SU-DHL-6 (cell line): ENCODE results near the gene CFAP410.

Source experiments
- H2AFZ ChIP-seq: fragments of 200-600 bp; sonication (generic); 2 replicates; pipeline ENCODE4 v1.6.1; 2014; ENCODE audit warnings: low read depth, mild to moderate bottlenecking, moderate library complexity, mixed read lengths, antibody characterized with exemption, low read length; ENCODE audit not compliant: severe bottlenecking
- H3F3A ChIP-seq: fragments of 200-600 bp; shearing (Covaris generic); 2 replicates; pipeline ENCODE4 v1.6.0; 2016; ENCODE audit warnings: antibody characterized with exemption, mild to moderate bottlenecking; ENCODE audit not compliant: insufficient read depth
- H3K27ac ChIP-seq: fragments of 200-600 bp; sonication (generic); 2 replicates; pipeline ENCODE4 v1.5.1; 2016; ENCODE audit warnings: low read depth, mild to moderate bottlenecking, low read length, moderate library complexity, mixed read lengths
- H3K27me3 ChIP-seq: fragments of 200-600 bp; sonication (generic), shearing (Covaris generic); 2 replicates; pipeline ENCODE4 v1.6.0; 2014; ENCODE audit warnings: mild to moderate bottlenecking, low read length
- H3K36me3 ChIP-seq: fragments of 200-600 bp; sonication (generic); 2 replicates; pipeline ENCODE4 v1.6.1; 2014; ENCODE audit warnings: mild to moderate bottlenecking, low read length, mixed read lengths
- H3K4me2 ChIP-seq: fragments of 300-600, 200-600 bp; shearing (Covaris generic), sonication (generic); 2 replicates; pipeline ENCODE4 v1.6.0; 2014; ENCODE audit warnings: low read length, low read depth, mild to moderate bottlenecking; ENCODE audit not compliant: poor library complexity, severe bottlenecking
- H3K4me3 ChIP-seq: fragments of 200-600 bp; sonication (generic); 2 replicates; pipeline ENCODE4 v1.5.1; 2014; ENCODE audit warnings: antibody characterized with exemption, low read length, mild to moderate bottlenecking, mixed read lengths; ENCODE audit not compliant: insufficient read depth, poor library complexity, severe bottlenecking
- H3K79me2 ChIP-seq: fragments of 200-600 bp; sonication (generic); 2 replicates; pipeline ENCODE4 v1.6.1; 2014; ENCODE audit warnings: mild to moderate bottlenecking, low read length, moderate library complexity; ENCODE audit not compliant: insufficient read depth
- H3K9ac ChIP-seq: fragments of 200-600 bp; sonication (generic); 2 replicates; pipeline ENCODE4 v1.7.0; 2014; ENCODE audit warnings: mild to moderate bottlenecking, low read length
- H3K9me2 ChIP-seq: fragments of 200-600 bp; sonication (generic); replicated peaks from 2 replicates; pipeline ENCODE4 v1.6.1; 2014; ENCODE audit warnings: low read length; ENCODE audit not compliant: insufficient read depth
- H3K9me3 ChIP-seq: fragments of 200-600 bp; sonication (generic); 2 replicates; pipeline ENCODE4 v1.6.1; 2014; ENCODE audit warnings: low read length, mixed read lengths; ENCODE audit not compliant: insufficient read depth
- H4K20me1 ChIP-seq: fragments of 200-600 bp; sonication (generic); 2 replicates; pipeline ENCODE4 v1.6.1; 2014; ENCODE audit warnings: low read depth, mild to moderate bottlenecking, antibody characterized with exemption, low read length, moderate library complexity, mixed read lengths
- EZH2phosphoT487 ChIP-seq: fragments of 200-600 bp; sonication (generic), shearing (Covaris generic); conservative IDR thresholded peaks from 2 replicates; pipeline ENCODE4 v1.6.1; 2018; ENCODE audit warnings: mild to moderate bottlenecking, antibody characterized with exemption, low read length, moderate library complexity, mixed read lengths
- TF ChIP-seq, protein P1 (sequence below): fragments of 200-600 bp; sonication (generic); IDR thresholded peaks from one replicate; pipeline ENCODE4 v1.5.1; 2017; ENCODE audit warnings: antibody characterized with exemption, mild to moderate bottlenecking, low read length, moderate library complexity; ENCODE audit not compliant: insufficient read depth, poor library complexity, severe bottlenecking

The CFAP410 gene

GRCh38 chr21:44323591-44323990 is 15.6 kb downstream of the CFAP410 start:
- Histone ChIP-seq H3K79me2 (no peaks in the 10 kb centered on the region), H3K9ac (no peak overlapping the region), H3F3A (no peaks in the 10 kb centered on the region), H3K4me3 (no peak overlapping the region), H3K27me3 (no peaks in the 10 kb centered on the region), H3K9me2 (no peaks in the 10 kb centered on the region), H3K27ac (no peak overlapping the region), H2AFZ (no peak overlapping the region), H3K36me3 (no peaks in the 10 kb centered on the region), H3K4me2 (no peak overlapping the region), H3K9me3 (no peaks in the 10 kb centered on the region), H4K20me1 (no peaks in the 10 kb centered on the region)
- TF ChIP-seq EZH2phosphoT487, result no peak
- TF ChIP-seq, protein P1, sequence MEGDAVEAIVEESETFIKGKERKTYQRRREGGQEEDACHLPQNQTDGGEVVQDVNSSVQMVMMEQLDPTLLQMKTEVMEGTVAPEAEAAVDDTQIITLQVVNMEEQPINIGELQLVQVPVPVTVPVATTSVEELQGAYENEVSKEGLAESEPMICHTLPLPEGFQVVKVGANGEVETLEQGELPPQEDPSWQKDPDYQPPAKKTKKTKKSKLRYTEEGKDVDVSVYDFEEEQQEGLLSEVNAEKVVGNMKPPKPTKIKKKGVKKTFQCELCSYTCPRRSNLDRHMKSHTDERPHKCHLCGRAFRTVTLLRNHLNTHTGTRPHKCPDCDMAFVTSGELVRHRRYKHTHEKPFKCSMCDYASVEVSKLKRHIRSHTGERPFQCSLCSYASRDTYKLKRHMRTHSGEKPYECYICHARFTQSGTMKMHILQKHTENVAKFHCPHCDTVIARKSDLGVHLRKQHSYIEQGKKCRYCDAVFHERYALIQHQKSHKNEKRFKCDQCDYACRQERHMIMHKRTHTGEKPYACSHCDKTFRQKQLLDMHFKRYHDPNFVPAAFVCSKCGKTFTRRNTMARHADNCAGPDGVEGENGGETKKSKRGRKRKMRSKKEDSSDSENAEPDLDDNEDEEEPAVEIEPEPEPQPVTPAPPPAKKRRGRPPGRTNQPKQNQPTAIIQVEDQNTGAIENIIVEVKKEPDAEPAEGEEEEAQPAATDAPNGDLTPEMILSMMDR, result no peak

DNA sequence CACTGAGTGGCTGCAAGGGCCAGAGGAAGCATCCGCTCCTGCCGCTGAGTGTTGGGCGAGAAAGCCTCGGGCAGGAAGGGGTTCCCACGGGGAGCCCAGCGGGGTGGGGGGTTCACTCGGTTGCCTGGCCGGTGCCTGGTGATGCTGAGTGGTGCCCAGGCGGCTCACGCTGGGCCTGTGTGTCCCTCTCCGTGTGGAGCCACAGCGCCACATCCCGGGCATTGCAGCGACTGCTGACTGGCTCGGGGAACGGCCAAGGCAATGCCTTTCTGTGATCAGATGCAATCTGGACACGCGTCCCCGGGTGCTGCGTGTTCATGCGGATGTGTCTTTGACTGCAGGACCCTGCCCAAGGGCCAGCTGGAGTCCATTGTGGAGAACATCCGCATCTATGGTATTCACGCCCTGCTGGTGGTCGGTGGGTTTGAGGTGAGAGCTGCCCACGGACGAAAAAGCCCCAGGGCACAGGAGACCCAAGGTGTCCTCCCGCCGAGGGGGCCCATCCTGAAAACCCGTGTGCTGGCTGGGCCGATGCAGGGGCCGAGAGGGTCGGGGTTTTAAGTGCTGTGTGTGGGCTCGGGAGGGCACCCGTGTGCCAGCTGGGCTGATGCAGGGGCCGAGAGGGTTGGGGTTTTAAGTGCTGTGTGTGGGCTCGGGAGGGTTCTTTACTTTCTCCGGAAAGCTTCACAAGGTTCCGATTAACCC is 16.4 kb downstream of the CFAP410 start:
- Histone ChIP-seq H4K20me1 (no peaks in the 10 kb centered on the region), H3K27ac (no peak overlapping the region), H3K36me3 (no peaks in the 10 kb centered on the region), H3K27me3 (no peaks in the 10 kb centered on the region), H3K9ac (no peak overlapping the region), H3K4me3 (no peak overlapping the region), H3F3A (no peaks in the 10 kb centered on the region), H2AFZ (no peak overlapping the region), H3K9me2 (no peaks in the 10 kb centered on the region), H3K79me2 (no peaks in the 10 kb centered on the region), H3K4me2 (no peak overlapping the region), H3K9me3 (no peaks in the 10 kb centered on the region)
- TF ChIP-seq, protein P1, result no peak
- no peak for TF ChIP-seq EZH2phosphoT487

GRCh38 chr21:44321846-44322450 is 17.2 kb downstream of the CFAP410 start:
- Histone ChIP-seq H2AFZ (no peak overlapping the region), H3K9me3 (no peaks in the 10 kb centered on the region), H3K36me3 (no peaks in the 10 kb centered on the region), H3K27me3 (no peaks in the 10 kb centered on the region), H3K27ac (no peak overlapping the region), H3K4me2 (no peak overlapping the region), H3F3A (no peaks in the 10 kb centered on the region), H3K9ac (no peak overlapping the region), H3K79me2 (no peaks in the 10 kb centered on the region), H3K4me3 (no peak overlapping the region), H4K20me1 (no peaks in the 10 kb centered on the region), H3K9me2 (no peaks in the 10 kb centered on the region)
- TF ChIP-seq EZH2phosphoT487, result no peak
- TF ChIP-seq, protein P1, result no peak
